Small intestine (tissue), 7 donors: ENCODE results near the gene TMEM43. TPM values are rescaled to one million over a fixed set of nuclear protein-coding genes. Genes with fewer than 3 reads are reported as not detected.
"Not testable (repeated sequence)": the region's sequence is repeated elsewhere in the genome, so short reads cannot be mapped to it uniquely, and the experiment has no call there.

Experiments used
- DNase-seq, 2 donors: peaks; one replicate each; pipeline versions ENCODE4 v3.0.0 to v3.0.0-alpha.2; 2013
- FAIRE-seq: peaks from 2 replicates; lab custom pipeline; 2012; peaks lifted over from hg19 to GRCh38; lab: Jason Lieb, UNC
- H3K27ac ChIP-seq, 3 donors: one replicate each; pipeline ENCODE4 v1.5.1; 2013; ENCODE audit warnings: low read length in 2 of 3, mild to moderate bottlenecking in 2 of 3, control low read depth in 1 of 3, inconsistent platforms in 1 of 3, low read depth in 1 of 3, moderate library complexity in 1 of 3
- H3K27me3 ChIP-seq, 3 donors: one replicate each; pipeline ENCODE4 v1.6.1; 2013; ENCODE audit warnings: low read length in 3 of 3, inconsistent platforms in 1 of 3; ENCODE audit not compliant: control insufficient read depth in 3 of 3, insufficient read depth in 3 of 3
- H3K36me3 ChIP-seq, 3 donors: one replicate each; pipeline ENCODE4 v1.6.1; 2013; ENCODE audit warnings: low read length in 3 of 3, inconsistent platforms in 1 of 3, low read depth in 1 of 3, mild to moderate bottlenecking in 1 of 3, moderate library complexity in 1 of 3; ENCODE audit not compliant: control insufficient read depth in 3 of 3, insufficient read depth in 2 of 3
- H3K4me1 ChIP-seq, 3 donors: one replicate each; pipeline ENCODE4 v1.6.1; 2013; ENCODE audit warnings: low read length in 2 of 3, inconsistent platforms in 1 of 3, low read depth in 1 of 3, mild to moderate bottlenecking in 1 of 3, moderate library complexity in 1 of 3; ENCODE audit not compliant: control insufficient read depth in 3 of 3, insufficient read depth in 2 of 3
- H3K4me3 ChIP-seq, 3 donors: one replicate each; pipeline ENCODE4 v1.5.1; 2013; ENCODE audit warnings: low read length in 3 of 3, control low read depth in 1 of 3, inconsistent platforms in 1 of 3, low read depth in 1 of 3, mild to moderate bottlenecking in 1 of 3, moderate library complexity in 1 of 3
- H3K9me3 ChIP-seq, 2 donors: one replicate each; pipeline ENCODE4 v1.6.1; 2013; ENCODE audit warnings: low read depth in 1 of 2, low read length in 1 of 2; ENCODE audit not compliant: control insufficient read depth in 2 of 2, insufficient read depth in 1 of 2
- WGBS, 3 donors: extraction: QIAGEN DNeasy Blood & Tissue Kit; methylation state at CpG; one replicate each; pipeline ENCODE4 v1.1.7; 2013; 5-methylcytosine and 5-hydroxymethylcytosine counted together
- polyA plus RNA-seq, 4 donors: library from polyadenylated mRNA; stranded (reverse) in 3 of 4; unstranded in 1 of 4; fragments of 200-250 nt in 3 of 4; fragments of 120-200 nt in 1 of 4; gene quantifications; one replicate each; pipeline versions ENCODE4 v1.2.1 to v1.2.3, GENCODE V29; 2013
- donor health status: healthy with polysubstance abuse.
- donor health status: control.
- donor health status: control.
- donor health status: Bipolar disorder and iron deficiency.
- donor health status: healthy.

TMEM43 gene
- polyA plus RNA-seq, 4 donors = 11.9 to 37.5 (median 22.9) TPM

DNA sequence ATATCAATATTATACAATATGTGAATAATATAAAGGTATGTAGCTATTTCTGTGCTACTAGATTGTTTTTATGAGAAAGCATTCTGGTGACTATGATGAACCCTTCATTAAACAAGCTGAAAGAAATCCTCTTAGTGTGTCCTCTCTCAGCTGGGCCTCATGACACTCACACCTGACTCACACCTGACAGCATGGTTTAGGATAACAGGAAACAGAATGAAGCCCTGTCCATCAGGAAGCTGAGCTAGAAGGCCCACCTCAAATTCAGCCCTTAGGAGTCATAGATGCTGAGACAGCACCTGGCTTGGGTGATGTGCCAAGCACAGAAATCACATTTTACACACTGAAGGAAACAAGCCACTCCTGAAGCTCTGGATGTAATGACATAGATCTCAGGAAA is 31.0 kb upstream of the TMEM43 start:
- no peak overlapping the region for H3K4me3 ChIP-seq
- DNase-seq (no peak), FAIRE-seq (no peak)

DNA sequence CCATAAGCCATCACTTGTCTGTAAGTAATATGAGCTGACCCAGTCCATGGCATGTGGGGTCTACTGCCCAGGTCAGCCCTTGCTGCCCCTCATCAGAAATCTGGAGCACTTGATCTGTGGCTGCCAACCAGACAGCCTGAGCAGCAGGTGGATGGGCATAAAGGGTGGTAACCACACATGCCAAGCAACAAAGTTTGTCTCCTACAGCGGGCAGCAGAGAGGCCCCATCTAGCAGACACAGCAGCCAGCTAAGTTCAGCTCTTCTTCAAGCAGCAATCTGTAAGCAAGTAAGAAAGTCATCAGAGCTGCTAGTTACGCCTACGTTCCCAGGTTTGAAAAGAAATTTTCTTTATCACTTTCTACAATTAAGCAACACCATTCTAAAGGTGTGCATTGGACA is 28.1 kb upstream of the TMEM43 start:
- FAIRE-seq (no peak), DNase-seq (no peak)
- Histone ChIP-seq H3K4me3 (no peak overlapping the region), H3K4me1 (no peaks in the 10 kb centered on the region), H3K27me3 (peaks cover 0 to 4% (median 0%) of the 10 kb centered on the region in 3 donors), H3K27ac (no peak overlapping the region), H3K36me3 (no peaks in the 10 kb centered on the region), H3K9me3 (no peaks in the 10 kb centered on the region)
- 78 to 89% (median 82%) methylated on average over 3 of the region's 3 CpGs for WGBS, 3 donors

More for the DNA sequence above, 31.0 kb upstream of the TMEM43 start:
- H3K9me3 ChIP-seq = no peaks in the 10 kb centered on the region
- H3K27ac ChIP-seq = no peak overlapping the region
- no peaks in the 10 kb centered on the region for H3K36me3 ChIP-seq
- peaks cover 0 to 4% (median 0%) of the 10 kb centered on the region in 3 donors for H3K27me3 ChIP-seq
- no peaks in the 10 kb centered on the region for H3K4me1 ChIP-seq

DNA sequence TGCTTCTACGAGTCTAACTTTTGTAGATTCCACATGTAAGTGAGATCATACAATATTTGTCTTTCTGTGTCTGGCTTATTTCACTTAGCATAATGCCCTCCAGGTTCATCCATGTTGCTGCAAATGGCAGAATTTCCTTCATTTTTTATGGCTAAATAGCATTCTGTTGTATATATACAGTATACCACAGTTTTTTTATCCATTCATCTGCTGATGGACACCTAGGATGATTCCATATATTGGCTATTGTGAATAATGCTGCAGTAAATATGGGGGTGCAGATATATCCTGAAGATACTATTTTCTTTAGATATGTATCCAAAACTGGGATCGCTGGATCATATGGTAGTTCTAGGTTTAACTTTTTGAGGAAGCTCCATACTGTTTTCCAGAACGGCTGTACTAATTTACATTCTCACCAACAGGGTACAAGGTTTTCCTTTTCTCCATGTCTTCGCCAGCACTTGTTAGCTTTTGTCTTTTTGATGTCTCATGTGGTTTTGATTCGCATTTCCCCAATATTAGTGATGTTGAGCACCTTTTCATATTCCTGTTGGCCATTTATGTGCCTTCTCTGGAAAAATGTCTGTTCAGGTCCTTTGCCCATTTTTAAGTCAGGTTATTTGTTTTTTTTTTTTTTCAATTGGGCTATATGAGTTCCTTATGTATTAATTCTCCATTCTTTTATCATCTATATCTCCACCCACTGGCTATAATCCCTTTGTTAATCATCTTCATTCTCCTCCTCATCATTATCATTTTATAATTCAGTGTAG is 27.0 kb upstream of the TMEM43 start:
- no peak for DNase-seq
- WGBS, 3 donors = 93 to 95% (median 95%) methylated on average over 5 of the region's 5 CpGs

DNA sequence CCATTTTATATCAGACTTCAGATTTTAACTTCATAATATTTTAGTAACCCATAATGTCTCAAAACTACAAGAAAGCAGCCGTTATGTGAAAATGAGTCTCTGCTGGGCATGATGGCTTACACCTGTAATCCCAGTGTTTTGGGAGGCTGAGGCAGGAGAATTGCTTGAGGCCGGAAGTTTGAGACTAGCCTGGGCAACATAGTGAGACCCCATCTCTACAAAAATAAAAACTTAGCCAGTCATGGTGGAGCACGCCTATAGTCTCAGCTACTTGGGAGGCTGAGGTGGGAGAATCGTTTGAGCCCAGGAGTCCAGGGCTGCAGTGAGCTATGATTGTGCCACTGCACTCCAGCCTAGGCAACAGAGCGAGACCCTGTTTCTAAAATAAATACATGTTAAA is 15.0 kb upstream of the TMEM43 start:
- not testable (repeated sequence) for DNase-seq, H3K27me3 ChIP-seq, H3K4me3 ChIP-seq, H3K9me3 ChIP-seq, FAIRE-seq, H3K27ac ChIP-seq
- peaks cover 0 to 10% (median 2%) of the 10 kb centered on the region in 3 donors for H3K4me1 ChIP-seq
- 98 to 99% (median 98%) methylated on average over 5 of the region's 5 CpGs for WGBS, 3 donors
- peaks cover 0 to 18% (median 2%) of the 10 kb centered on the region in 3 donors for H3K36me3 ChIP-seq

More for the DNA sequence above, 27.0 kb upstream of the TMEM43 start:
- no peaks in the 10 kb centered on the region for H3K4me1 ChIP-seq
- FAIRE-seq = no peak
- H3K36me3 ChIP-seq = no peaks in the 10 kb centered on the region
- no peak overlapping the region for H3K27ac ChIP-seq
- no peak overlapping the region for H3K4me3 ChIP-seq
- H3K27me3 ChIP-seq = peaks cover 0 to 4% (median 0%) of the 10 kb centered on the region in 3 donors
- no peaks in the 10 kb centered on the region for H3K9me3 ChIP-seq

DNA sequence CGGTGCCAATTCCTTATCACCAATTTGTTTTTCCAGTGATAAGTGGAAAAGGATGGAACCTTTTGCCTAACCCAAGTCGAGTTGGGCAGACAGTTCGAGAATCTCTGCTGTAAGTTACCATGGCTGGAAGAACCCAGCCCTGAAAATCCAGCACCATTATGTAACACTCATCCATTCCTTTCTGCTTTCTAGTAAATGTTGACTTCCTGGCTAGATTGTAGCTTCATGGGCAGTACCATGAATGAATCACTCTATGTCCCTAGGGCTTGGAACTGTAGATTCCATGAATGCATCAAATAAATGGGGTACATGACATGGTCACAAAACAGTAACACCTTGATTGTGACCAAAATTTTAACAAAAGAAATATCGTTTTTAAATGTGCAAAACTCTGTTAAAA is 14.2 kb upstream of the TMEM43 start:
- no peak for DNase-seq
- peaks cover 0 to 19% (median 6%) of the 10 kb centered on the region in 3 donors for H3K36me3 ChIP-seq
- WGBS, 3 donors = 62 to 76% (median 68%) methylated on average over 4 of the region's 4 CpGs
- H3K4me3 ChIP-seq = no peak overlapping the region
- no peaks in the 10 kb centered on the region for H3K27me3 ChIP-seq
- FAIRE-seq = no peak
- peaks cover 0 to 13% (median 4%) of the 10 kb centered on the region in 3 donors for H3K4me1 ChIP-seq
- no peak overlapping the region for H3K27ac ChIP-seq
- no peaks in the 10 kb centered on the region for H3K9me3 ChIP-seq

DNA sequence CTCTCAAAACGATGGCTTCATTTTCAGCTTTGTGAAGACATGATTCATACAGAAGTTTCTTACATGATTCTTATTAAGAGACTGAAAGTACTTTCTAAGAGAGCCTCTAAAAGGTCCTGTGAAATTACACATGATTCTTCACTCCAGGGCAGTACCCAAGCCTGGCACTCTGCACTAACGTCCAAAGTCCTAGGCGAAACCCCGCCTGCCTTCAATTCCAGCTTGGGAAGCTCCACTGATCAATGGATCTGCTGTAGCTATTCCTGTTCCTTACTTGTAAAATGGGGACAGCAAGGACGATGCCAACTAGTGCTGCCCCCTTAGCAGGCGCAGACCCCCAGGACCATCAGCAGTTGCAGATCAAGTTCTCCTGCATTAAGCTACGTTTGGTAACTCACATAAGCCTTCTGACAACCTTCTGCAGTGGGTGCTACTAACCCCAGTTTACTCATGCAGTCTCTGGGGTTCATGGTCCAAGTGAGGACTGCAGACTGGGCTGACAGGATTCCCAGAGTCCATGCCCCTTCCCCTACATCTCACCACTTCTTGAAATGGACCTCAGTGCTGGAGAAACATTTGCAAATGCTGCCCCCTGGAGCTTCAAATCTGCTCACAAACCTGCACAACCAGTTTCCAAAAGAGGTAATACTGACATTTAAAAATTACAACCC is 10.8 kb upstream of the TMEM43 start:
- FAIRE-seq = no peak
- Histone ChIP-seq H3K4me1 (peaks cover 0 to 18% (median 4%) of the 10 kb centered on the region in 3 donors), H3K9me3 (no peaks in the 10 kb centered on the region), H3K4me3 (no peak overlapping the region), H3K36me3 (peaks cover 0 to 46% (median 6%) of the 10 kb centered on the region in 3 donors), H3K27ac (peak overlapping the region in 2 of 3 donors; percentile 14 to 22), H3K27me3 (no peaks in the 10 kb centered on the region)
- DNase-seq = peak; percentile 70 to 86
- WGBS, 3 donors = 26 to 68% (median 40%) methylated on average over 7 of the region's 7 CpGs

DNA sequence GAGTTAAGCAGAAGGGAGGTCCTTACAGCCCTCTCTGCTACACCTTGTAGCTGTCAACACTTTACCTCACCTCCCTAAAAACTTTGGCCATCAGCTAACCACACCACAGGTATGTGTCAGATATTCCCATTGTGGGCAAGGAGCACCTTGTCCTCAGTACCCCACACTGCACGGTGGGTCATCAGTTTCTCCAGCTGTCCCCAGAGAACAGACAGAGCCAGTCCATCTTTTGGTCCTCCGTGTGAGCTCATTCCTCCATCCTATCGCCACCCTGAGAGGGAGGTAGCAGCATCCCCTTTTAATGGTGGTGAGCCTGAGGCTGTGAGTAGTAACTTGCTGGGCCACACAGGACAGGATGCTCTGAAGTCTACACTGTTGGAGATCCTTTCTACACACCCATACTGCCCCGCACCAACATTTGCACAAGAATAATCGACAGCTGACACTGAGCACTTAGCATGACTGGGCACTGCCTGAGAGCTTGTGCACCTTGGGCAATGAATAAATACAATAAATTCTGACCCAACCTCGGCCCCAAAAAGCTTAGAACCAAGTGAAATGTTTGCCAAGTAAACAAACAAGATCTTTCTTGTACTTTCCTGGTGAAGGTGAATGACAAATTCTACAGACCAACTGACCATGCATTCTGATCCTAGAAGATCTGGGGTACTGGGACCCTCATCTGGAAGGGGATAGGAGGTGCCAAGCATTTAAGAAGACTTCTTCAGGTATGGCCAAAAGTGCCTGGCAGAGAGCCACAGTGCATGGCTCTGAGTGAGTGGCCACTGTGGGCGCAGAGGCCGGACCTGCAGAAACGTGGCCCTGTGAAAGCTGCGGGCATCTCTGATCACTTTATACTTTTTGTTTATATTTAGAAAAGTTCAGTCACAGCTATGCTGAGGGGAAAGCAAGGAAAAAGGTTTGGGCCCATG is 7.1 kb upstream of the TMEM43 start:
- Histone ChIP-seq H3K27ac (peak overlapping the region in 1 of 3 donors; percentile 56), H3K9me3 (no peaks in the 10 kb centered on the region)

More for the DNA sequence above, 7.1 kb upstream of the TMEM43 start:
- Histone ChIP-seq H3K27me3 (no peaks in the 10 kb centered on the region), H3K4me3 (no peak overlapping the region), H3K36me3 (peaks cover 0 to 51% (median 4%) of the 10 kb centered on the region in 3 donors), H3K4me1 (peaks cover 0 to 47% (median 4%) of the 10 kb centered on the region in 3 donors)
- FAIRE-seq (no peak), DNase-seq (no peak)
- WGBS, 3 donors = 87 to 90% (median 88%) methylated on average over 10 of the region's 10 CpGs
